ENCODE results near the gene ATG2B. TPM values are rescaled to one million over a fixed set of nuclear protein-coding genes. Genes with fewer than 3 reads are reported as not detected.
A peak's percentile ranks its signal among the peaks of the same experiment; 100 is the strongest.

ATG2B gene
- total RNA-seq, 5 donors from 2014 or later (not counting 1 experiment from before 2014, with no cell fraction given), result 27.7 to 37.3 (median 31.5) TPM

DNA sequence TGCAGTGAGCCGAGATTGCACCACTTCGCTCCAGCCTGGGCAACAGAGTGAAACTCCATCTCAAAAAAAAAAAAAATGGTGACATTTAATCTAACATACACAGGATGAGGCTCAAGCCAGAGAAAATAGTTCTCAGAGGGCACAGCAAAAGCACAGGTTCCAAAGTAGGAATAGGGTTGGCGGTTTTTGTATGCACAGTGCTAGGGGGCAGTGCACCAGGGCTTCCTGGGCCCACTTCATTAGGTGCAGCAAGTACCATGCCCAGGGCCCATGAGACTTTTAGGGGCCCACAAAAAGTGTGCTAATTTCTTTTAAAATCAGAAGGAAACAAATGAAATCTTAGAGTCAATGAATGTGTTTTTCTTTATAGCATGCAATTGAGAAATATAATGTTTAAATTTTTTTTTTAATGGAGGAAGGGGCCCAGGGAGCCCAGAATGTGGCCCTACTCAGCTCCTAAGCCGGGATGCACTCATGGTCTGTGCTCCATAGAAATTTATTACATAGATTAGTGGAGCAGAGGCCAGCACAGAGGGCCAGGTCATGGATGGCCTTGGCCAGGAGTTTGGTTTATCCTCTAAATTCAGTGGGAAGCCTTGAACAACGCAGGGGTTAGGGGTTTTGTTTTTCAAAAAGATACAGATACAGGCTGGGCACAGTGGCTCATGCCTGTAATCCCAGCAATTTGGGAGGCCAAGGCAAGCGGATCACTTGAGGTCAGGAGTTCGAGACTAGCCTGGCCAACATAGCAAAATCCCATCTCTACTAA is 31.1 kb upstream of the ATG2B start:
- Mint-ChIP-seq H3K4me1 (peaks cover 7 to 8% (median 7%) of the 10 kb centered on the region in 3 donors), H3K4me3 (no peak overlapping the region), H3K36me3 (no peaks in the 10 kb centered on the region), H3K27me3 (peaks cover 0 to 6% of the 10 kb centered on the region in 2 donors), H3K27ac (no peak overlapping the region), H3K9me3 (no peaks in the 10 kb centered on the region)
- no peak overlapping the region for H3K4me3 ChIP-seq (ENCODE audit: control insufficient read depth in 1 of 2, extremely low read depth in 1 of 2, low read length in 1 of 2)
- POLR2A ChIA-PET, result interaction anchor here in 1 of 2 donors (0.7 kb wide), 1 partner anchor 27 kb away, joined by 4 read pairs; no protein-coding TSS in a partner anchor
- peaks cover 0 to 3% of the 10 kb centered on the region in 2 experiments for H3K27me3 ChIP-seq (replicated peaks in 1 of 2; ENCODE audit: control insufficient read depth in 2 of 2, extremely low read depth in 1 of 2, insufficient read depth in 2 of 2, low read length in 1 of 2)
- H3K9me3 ChIP-seq, result no peaks in the 10 kb centered on the region
- DNase-seq, result no peak
- ATAC-seq (replicated peaks in 1 of 4), result no peak
- H3K27ac ChIP-seq (ENCODE audit: low read length), result no peak overlapping the region
- CTCF ChIA-PET, result no interaction called here
- 91% methylated on average over 3 of the region's 7 CpGs for WGBS (ENCODE audit: insufficient coverage)
- peaks cover 7 to 14% of the 10 kb centered on the region in 2 experiments for H3K4me1 ChIP-seq (ENCODE audit: control insufficient read depth in 1 of 2, extremely low read depth in 1 of 2, insufficient read depth in 2 of 2, low read length in 2 of 2)
- no peaks in the 10 kb centered on the region for H3K36me3 ChIP-seq (ENCODE audit: control insufficient read depth in 2 of 2, extremely low read depth in 1 of 2, insufficient read depth in 1 of 2, low read length in 1 of 2)

- H3K9me3 Mint-ChIP-seq, result no peaks in the 10 kb centered on the region
- no peak overlapping the region for H3K27ac Mint-ChIP-seq
- H3K27me3 Mint-ChIP-seq, result no peaks in the 10 kb centered on the region
- DNase-seq (peak in 1 of 35 experiments; percentile 5), ATAC-seq (replicated peaks in 1 of 4) (no peak)
- WGBS (ENCODE audit: insufficient coverage), result 100% methylated on average over 4 of the region's 5 CpGs
- POLR2A ChIA-PET, result interaction anchor here in 1 of 2 donors (0.7 kb wide), 1 partner anchor 26 kb away, joined by 4 read pairs; no protein-coding TSS in a partner anchor
- peaks cover 7 to 14% of the 10 kb centered on the region in 2 experiments for H3K4me1 ChIP-seq (ENCODE audit: control insufficient read depth in 1 of 2, extremely low read depth in 1 of 2, insufficient read depth in 2 of 2, low read length in 2 of 2)
- H3K4me3 Mint-ChIP-seq, result peak overlapping the region; percentile 76 to 87 (median 81)
- no peaks in the 10 kb centered on the region for H3K9me3 ChIP-seq
- H3K27me3 ChIP-seq (replicated peaks in 1 of 2; ENCODE audit: control insufficient read depth in 2 of 2, extremely low read depth in 1 of 2, insufficient read depth in 2 of 2, low read length in 1 of 2), result no peaks in the 10 kb centered on the region
- CTCF ChIA-PET, result no interaction called here
- peaks cover 7 to 8% (median 7%) of the 10 kb centered on the region in 3 donors for H3K4me1 Mint-ChIP-seq
- H3K4me3 ChIP-seq (ENCODE audit: control insufficient read depth in 1 of 2, extremely low read depth in 1 of 2, low read length in 1 of 2), result no peak overlapping the region
- no peaks in the 10 kb centered on the region for H3K36me3 Mint-ChIP-seq
- H3K27ac ChIP-seq (ENCODE audit: low read length), result no peak overlapping the region
- H3K36me3 ChIP-seq (ENCODE audit: control insufficient read depth in 2 of 2, extremely low read depth in 1 of 2, insufficient read depth in 1 of 2, low read length in 1 of 2), result no peaks in the 10 kb centered on the region
Observed at GRCh38 chr14:96393071-96393691, 30.0 kb upstream of the ATG2B start.

GRCh38 chr14:96391293-96392118 is 28.4 kb upstream of the ATG2B start:
- Mint-ChIP-seq H3K27me3 (no peaks in the 10 kb centered on the region), H3K4me1 (peaks cover 7 to 8% (median 7%) of the 10 kb centered on the region in 3 donors), H3K36me3 (peaks cover 3% of the 10 kb centered on the region), H3K27ac (peak overlapping the region; percentile 69 to 80), H3K4me3 (peak overlapping the region; percentile 87 to 90 (median 89)), H3K9me3 (no peaks in the 10 kb centered on the region)
- peaks cover 7 to 14% of the 10 kb centered on the region in 2 experiments for H3K4me1 ChIP-seq (ENCODE audit: control insufficient read depth in 1 of 2, extremely low read depth in 1 of 2, insufficient read depth in 2 of 2, low read length in 2 of 2)
- H3K36me3 ChIP-seq (ENCODE audit: control insufficient read depth in 2 of 2, extremely low read depth in 1 of 2, insufficient read depth in 1 of 2, low read length in 1 of 2), result no peaks in the 10 kb centered on the region
- peak overlapping the region; percentile 5 for H3K27ac ChIP-seq (ENCODE audit: low read length)
- WGBS (ENCODE audit: insufficient coverage), result under 1% methylated on average over 72 of the region's 79 CpGs
- peak; percentile 90 to 97 (median 93) for ATAC-seq (replicated peaks in 1 of 4)
- H3K4me3 ChIP-seq (ENCODE audit: control insufficient read depth in 1 of 2, extremely low read depth in 1 of 2, low read length in 1 of 2), result peak overlapping the region; percentile 65 to 84
- H3K27me3 ChIP-seq (replicated peaks in 1 of 2; ENCODE audit: control insufficient read depth in 2 of 2, extremely low read depth in 1 of 2, insufficient read depth in 2 of 2, low read length in 1 of 2), result no peaks in the 10 kb centered on the region
- POLR2A ChIA-PET, result no interaction called here
- CTCF ChIA-PET, result interaction anchor here in 1 of 2 donors (0.7 kb wide), 1 partner anchor 11 kb away, joined by 3 read pairs; no protein-coding TSS in a partner anchor
- peak; percentile 96 to 100 (median 98) for DNase-seq
- no peaks in the 10 kb centered on the region for H3K9me3 ChIP-seq

GRCh38 chr14:96390965-96391292 is 27.8 kb upstream of the ATG2B start:
- 1% methylated on average over 10 of the region's 13 CpGs for WGBS (ENCODE audit: insufficient coverage)
- ChIA-PET CTCF (interaction anchor here in 1 of 2 donors (0.7 kb wide), 1 partner anchor 11 kb away, joined by 3 read pairs; no protein-coding TSS in a partner anchor), POLR2A (no interaction called here)
- DNase-seq (no peak), ATAC-seq (replicated peaks in 1 of 4) (no peak)
- Histone ChIP-seq H3K27ac (ENCODE audit: low read length) (no peak overlapping the region), H3K36me3 (ENCODE audit: control insufficient read depth in 2 of 2, extremely low read depth in 1 of 2, insufficient read depth in 1 of 2, low read length in 1 of 2) (no peaks in the 10 kb centered on the region), H3K4me1 (ENCODE audit: control insufficient read depth in 1 of 2, extremely low read depth in 1 of 2, insufficient read depth in 2 of 2, low read length in 2 of 2) (peaks cover 7 to 14% of the 10 kb centered on the region in 2 experiments), H3K4me3 (ENCODE audit: control insufficient read depth in 1 of 2, extremely low read depth in 1 of 2, low read length in 1 of 2) (peak overlapping the region; percentile 65 to 81), H3K27me3 (replicated peaks in 1 of 2; ENCODE audit: control insufficient read depth in 2 of 2, extremely low read depth in 1 of 2, insufficient read depth in 2 of 2, low read length in 1 of 2) (no peaks in the 10 kb centered on the region), H3K9me3 (no peaks in the 10 kb centered on the region)
- peaks cover 5% of the 10 kb centered on the region for H3K36me3 Mint-ChIP-seq
- peaks cover 7 to 8% (median 7%) of the 10 kb centered on the region in 3 donors for H3K4me1 Mint-ChIP-seq
- H3K4me3 Mint-ChIP-seq, result peak overlapping the region; percentile 87 to 90 (median 89)
- H3K27me3 Mint-ChIP-seq, result no peaks in the 10 kb centered on the region
- H3K27ac Mint-ChIP-seq, result peak overlapping the region in 1 of 2 donors; percentile 80
- H3K9me3 Mint-ChIP-seq, result no peaks in the 10 kb centered on the region

GRCh38 chr14:96385385-96385784 is 22.2 kb upstream of the ATG2B start:
- no CpG with 5 or more reads among the region's 3 CpGs for WGBS (ENCODE audit: insufficient coverage)
- H3K27ac ChIP-seq (ENCODE audit: low read length), result no peak overlapping the region
- H3K36me3 ChIP-seq (ENCODE audit: control insufficient read depth in 2 of 2, extremely low read depth in 1 of 2, insufficient read depth in 1 of 2, low read length in 1 of 2), result peaks cover 0 to 18% of the 10 kb centered on the region in 2 donors
- no peak for DNase-seq
- Mint-ChIP-seq H3K27ac (no peak overlapping the region), H3K36me3 (peaks cover 31% of the 10 kb centered on the region), H3K4me3 (no peak overlapping the region), H3K4me1 (no peaks in the 10 kb centered on the region), H3K27me3 (no peaks in the 10 kb centered on the region), H3K9me3 (no peaks in the 10 kb centered on the region)
- ATAC-seq (replicated peaks in 1 of 4), result no peak
- no peaks in the 10 kb centered on the region for H3K9me3 ChIP-seq
- H3K27me3 ChIP-seq (replicated peaks in 1 of 2; ENCODE audit: control insufficient read depth in 2 of 2, extremely low read depth in 1 of 2, insufficient read depth in 2 of 2, low read length in 1 of 2), result no peaks in the 10 kb centered on the region
- ChIA-PET CTCF (no interaction called here), POLR2A (no interaction called here)
- no peaks in the 10 kb centered on the region for H3K4me1 ChIP-seq (ENCODE audit: control insufficient read depth in 1 of 2, extremely low read depth in 1 of 2, insufficient read depth in 2 of 2, low read length in 2 of 2)
- H3K4me3 ChIP-seq (ENCODE audit: control insufficient read depth in 1 of 2, extremely low read depth in 1 of 2, low read length in 1 of 2), result no peak overlapping the region

- Histone ChIP-seq H3K9me3 (no peaks in the 10 kb centered on the region), H3K27ac (ENCODE audit: low read length) (no peak overlapping the region), H3K4me1 (ENCODE audit: control insufficient read depth in 1 of 2, extremely low read depth in 1 of 2, insufficient read depth in 2 of 2, low read length in 2 of 2) (no peaks in the 10 kb centered on the region), H3K36me3 (ENCODE audit: control insufficient read depth in 2 of 2, extremely low read depth in 1 of 2, insufficient read depth in 1 of 2, low read length in 1 of 2) (peaks cover 0 to 18% of the 10 kb centered on the region in 2 donors), H3K27me3 (replicated peaks in 1 of 2; ENCODE audit: control insufficient read depth in 2 of 2, extremely low read depth in 1 of 2, insufficient read depth in 2 of 2, low read length in 1 of 2) (no peaks in the 10 kb centered on the region), H3K4me3 (ENCODE audit: control insufficient read depth in 1 of 2, extremely low read depth in 1 of 2, low read length in 1 of 2) (no peak overlapping the region)
- no peak for DNase-seq
- Mint-ChIP-seq H3K27me3 (no peaks in the 10 kb centered on the region), H3K36me3 (peaks cover 31% of the 10 kb centered on the region), H3K9me3 (no peaks in the 10 kb centered on the region), H3K4me1 (no peaks in the 10 kb centered on the region), H3K4me3 (no peak overlapping the region), H3K27ac (no peak overlapping the region)
- ATAC-seq (replicated peaks in 1 of 4), result no peak
- CTCF ChIA-PET, result no interaction called here
- WGBS (ENCODE audit: insufficient coverage), result no CpG with 5 or more reads among the region's 1 CpG
- POLR2A ChIA-PET, result no interaction called here
Observed at GRCh38 chr14:96384740-96385139, 21.6 kb upstream of the ATG2B start.

All from T-cell (primary cell).